ENCODE results near the gene NMNAT1. TPM values are rescaled to one million over a fixed set of nuclear protein-coding genes. Genes with fewer than 3 reads are reported as not detected.

NMNAT1 gene
- total and polyA plus RNA-seq, 2 donors from 2014 or later = 12.3 to 17.5 TPM

- Histone ChIP-seq H3K36me3 (ENCODE audit: control insufficient read depth in 2 of 3, insufficient read depth in 3 of 3, low read length in 3 of 3) (peaks cover 0 to 9% (median 7%) of the 10 kb centered on the region in 3 donors), H3K9ac (ENCODE audit: low read length in 3 of 3) (no peak overlapping the region), H3K9me3 (ENCODE audit: control insufficient read depth in 2 of 3, insufficient read depth in 1 of 3, low read length in 3 of 3) (no peaks in the 10 kb centered on the region), H3K4me3 (ENCODE audit: low read length in 3 of 3) (no peak overlapping the region), H3K4me1 (ENCODE audit: control insufficient read depth in 2 of 3, insufficient read depth in 2 of 3, low read depth in 1 of 3, low read length in 3 of 3) (no peaks in the 10 kb centered on the region), H3K27me3 (ENCODE audit: control insufficient read depth, insufficient read depth, low read length) (no peaks in the 10 kb centered on the region), H3K27ac (ENCODE audit: low read depth in 2 of 2, low read length in 2 of 2) (no peak overlapping the region)
- TF ChIP-seq CTCF (IDR thresholded peaks at IDR 0.05; ENCODE audit: borderline replicate concordance, extremely low read depth, insufficient read depth) = no peak
- FAIRE-seq = no peak
- intact Hi-C loops (cut with DNase I) = no loop called here
- no peak for DNase-seq
These were observed 41.0 kb downstream of the NMNAT1 start for GRCh38 chr1:9984253-9984652.

- Histone ChIP-seq H3K4me3 (ENCODE audit: low read length in 3 of 3) (no peak overlapping the region), H3K9ac (ENCODE audit: low read length in 3 of 3) (no peak overlapping the region), H3K36me3 (ENCODE audit: control insufficient read depth in 2 of 3, insufficient read depth in 3 of 3, low read length in 3 of 3) (peaks cover 0 to 9% (median 7%) of the 10 kb centered on the region in 3 donors), H3K9me3 (ENCODE audit: control insufficient read depth in 2 of 3, insufficient read depth in 1 of 3, low read length in 3 of 3) (no peaks in the 10 kb centered on the region), H3K27ac (ENCODE audit: low read depth in 2 of 2, low read length in 2 of 2) (no peak overlapping the region), H3K27me3 (ENCODE audit: control insufficient read depth, insufficient read depth, low read length) (no peaks in the 10 kb centered on the region), H3K4me1 (ENCODE audit: control insufficient read depth in 2 of 3, insufficient read depth in 2 of 3, low read depth in 1 of 3, low read length in 3 of 3) (no peaks in the 10 kb centered on the region)
- DNase-seq (no peak), FAIRE-seq (no peak)
- TF ChIP-seq CTCF (IDR thresholded peaks at IDR 0.05; ENCODE audit: borderline replicate concordance, extremely low read depth, insufficient read depth) = no peak
- intact Hi-C loops (cut with DNase I) = no loop called here
These were observed 41.7 kb downstream of the NMNAT1 start for GRCh38 chr1:9985001-9985400.

- no peaks in the 10 kb centered on the region for H3K9me3 ChIP-seq (ENCODE audit: control insufficient read depth in 2 of 3, insufficient read depth in 1 of 3, low read length in 3 of 3)
- H3K27me3 ChIP-seq (ENCODE audit: control insufficient read depth, insufficient read depth, low read length) = no peaks in the 10 kb centered on the region
- H3K27ac ChIP-seq (ENCODE audit: low read depth in 2 of 2, low read length in 2 of 2) = no peak overlapping the region
- no peaks in the 10 kb centered on the region for H3K36me3 ChIP-seq (ENCODE audit: control insufficient read depth in 2 of 3, insufficient read depth in 3 of 3, low read length in 3 of 3)
- H3K4me3 ChIP-seq (ENCODE audit: low read length in 3 of 3) = no peak overlapping the region
- peaks cover 0 to 4% (median 3%) of the 10 kb centered on the region in 3 donors for H3K4me1 ChIP-seq (ENCODE audit: control insufficient read depth in 2 of 3, insufficient read depth in 2 of 3, low read depth in 1 of 3, low read length in 3 of 3)
- H3K9ac ChIP-seq (ENCODE audit: low read length in 3 of 3) = no peak overlapping the region
- peak in 1 of 5 donors; percentile 68 for DNase-seq
- TF ChIP-seq CTCF (IDR thresholded peaks at IDR 0.05; ENCODE audit: borderline replicate concordance, extremely low read depth, insufficient read depth) = no peak
- intact Hi-C loops (cut with DNase I) = no loop called here
- FAIRE-seq = no peak
These were observed 46.5 kb downstream of the NMNAT1 start for GRCh38 chr1:9989773-9990172.

- Histone ChIP-seq H3K9me3 (ENCODE audit: control insufficient read depth in 2 of 3, insufficient read depth in 1 of 3, low read length in 3 of 3) (no peaks in the 10 kb centered on the region), H3K27me3 (ENCODE audit: control insufficient read depth, insufficient read depth, low read length) (no peaks in the 10 kb centered on the region), H3K36me3 (ENCODE audit: control insufficient read depth in 2 of 3, insufficient read depth in 3 of 3, low read length in 3 of 3) (no peaks in the 10 kb centered on the region), H3K9ac (ENCODE audit: low read length in 3 of 3) (no peak overlapping the region), H3K4me3 (ENCODE audit: low read length in 3 of 3) (no peak overlapping the region), H3K4me1 (ENCODE audit: control insufficient read depth in 2 of 3, insufficient read depth in 2 of 3, low read depth in 1 of 3, low read length in 3 of 3) (peaks cover 0 to 4% (median 3%) of the 10 kb centered on the region in 3 donors), H3K27ac (ENCODE audit: low read depth in 2 of 2, low read length in 2 of 2) (no peak overlapping the region)
- intact Hi-C loops (cut with DNase I) = no loop called here
- FAIRE-seq (peak; percentile 17), DNase-seq (peak in 1 of 5 donors; percentile 34)
- TF ChIP-seq CTCF (IDR thresholded peaks at IDR 0.05; ENCODE audit: borderline replicate concordance, extremely low read depth, insufficient read depth) = no peak
These were observed 47.7 kb downstream of the NMNAT1 start for GRCh38 chr1:9990944-9991343.
